WTC11 (cell line): ENCODE measurements around the gene CHST3. TPM values are rescaled to one million over a fixed set of nuclear protein-coding genes. Genes with fewer than 3 reads are reported as not detected.

Experiments used
- ATAC-seq: fragments of 200-7000 bp; cut with Tn5 transposase; 2 replicates; pipeline ENCODE4 v1.10.0; 2021; ENCODE audit warnings: mild to moderate bottlenecking, moderate library complexity
- CTCF ChIA-PET: fragments of 300-600 bp; sonication (Branson Sonifier 250); formaldehyde crosslinking; loops from one replicate; lab custom pipeline; 2021; ENCODE audit warnings: antibody characterized with exemption; lab: Charles Lee
- POLR2A ChIA-PET: fragments of 350-600 bp; sonication (Branson Sonifier 250); formaldehyde crosslinking; loops from one replicate; lab custom pipeline; 2021; ENCODE audit warnings: antibody characterized with exemption; lab: Charles Lee
- DNase-seq: peaks from one replicate; pipeline ENCODE4 v3.0.0; 2021; ENCODE audit warnings: low spot score
- H3K27ac Mint-ChIP-seq: 2 replicates; pipeline ENCODE4 v1.8.0; 2021; ENCODE audit warnings: mixed read lengths
- H3K27me3 Mint-ChIP-seq: 2 replicates; pipeline ENCODE4 v1.8.0; 2021; ENCODE audit warnings: low read depth, mild to moderate bottlenecking, moderate library complexity, mixed read lengths
- H3K36me3 Mint-ChIP-seq: 2 replicates; pipeline ENCODE4 v1.8.0; 2021; ENCODE audit warnings: mixed read lengths
- H3K4me1 Mint-ChIP-seq: 2 replicates; pipeline ENCODE4 v1.8.0; 2022; ENCODE audit warnings: mixed read lengths
- H3K4me3 Mint-ChIP-seq: 2 replicates; pipeline ENCODE4 v1.8.0; 2021; ENCODE audit warnings: mild to moderate bottlenecking, moderate library complexity, mixed read lengths
- H3K9me3 Mint-ChIP-seq: 2 replicates; pipeline ENCODE4 v1.8.0; 2021; ENCODE audit warnings: mixed read lengths
- ATF1 ChIP-seq: sonication (generic); formaldehyde crosslinking; IDR thresholded peaks from 2 replicates; pipeline ENCODE4 v1.8.1; 2023; ENCODE audit warnings: mild to moderate bottlenecking, moderate library complexity, missing genetic modification reagents
- ATF3 ChIP-seq: sonication (generic); formaldehyde crosslinking; conservative IDR thresholded peaks from 2 replicates; pipeline ENCODE4 v1.8.1; 2022; ENCODE audit warnings: mild to moderate bottlenecking, missing genetic modification reagents
- CDX4 ChIP-seq: fragments of 250-450 bp; sonication (Bioruptor Pico); IDR thresholded peaks from 2 replicates; pipeline ENCODE4 v1.9.0; 2021; ENCODE audit warnings: moderate library complexity, mild to moderate bottlenecking, inconsistent platforms, borderline replicate concordance
- E2F4 ChIP-seq: sonication (generic); formaldehyde crosslinking; IDR thresholded peaks from 2 replicates; pipeline ENCODE4 v1.8.1; 2022; ENCODE audit warnings: low read depth, mild to moderate bottlenecking, moderate library complexity, missing genetic modification reagents, borderline replicate concordance
- EMX1 ChIP-seq: fragments of 250-450 bp; sonication (Bioruptor Pico); IDR thresholded peaks from 2 replicates; pipeline ENCODE4 v1.8.0; 2021; ENCODE audit warnings: mild to moderate bottlenecking
- ESRRA ChIP-seq: sonication (generic); formaldehyde crosslinking; IDR thresholded peaks from 2 replicates; pipeline ENCODE4 v1.8.1; 2022; ENCODE audit warnings: mild to moderate bottlenecking, missing genetic modification reagents, borderline replicate concordance
- FOXP4 ChIP-seq: sonication (generic); formaldehyde crosslinking; IDR thresholded peaks from 2 replicates; pipeline ENCODE4 v1.8.0; 2022; ENCODE audit warnings: mild to moderate bottlenecking, missing genetic modification reagents
- GRHL2 ChIP-seq: fragments of 250-450 bp; sonication (Bioruptor Pico); IDR thresholded peaks from 2 replicates; pipeline ENCODE4 v1.8.0; 2022; ENCODE audit warnings: mild to moderate bottlenecking, moderate library complexity; ENCODE audit not compliant: insufficient replicate concordance, severe bottlenecking
- HMGA2 ChIP-seq: fragments of 250-450 bp; sonication (Bioruptor Pico); IDR thresholded peaks from 2 replicates; pipeline ENCODE4 v1.4.0; 2021; ENCODE audit warnings: mild to moderate bottlenecking, moderate library complexity
- IRF1 ChIP-seq: sonication (generic); formaldehyde crosslinking; IDR thresholded peaks from 2 replicates; pipeline ENCODE4 v1.8.0; 2023; ENCODE audit warnings: missing genetic modification reagents
- JAZF1 ChIP-seq: fragments of 250-450 bp; sonication (Bioruptor Pico); IDR thresholded peaks from 2 replicates; pipeline ENCODE4 v1.9.0; 2021; ENCODE audit warnings: moderate library complexity, mild to moderate bottlenecking, inconsistent platforms
- MLX ChIP-seq: sonication (generic); formaldehyde crosslinking; IDR thresholded peaks from 2 replicates; pipeline ENCODE4 v1.8.1; 2023; ENCODE audit warnings: mild to moderate bottlenecking, missing genetic modification reagents, moderate library complexity
- NFE2L1 ChIP-seq: sonication (generic); formaldehyde crosslinking; IDR thresholded peaks from 2 replicates; pipeline ENCODE4 v1.8.1; 2023; ENCODE audit warnings: missing genetic modification reagents
- PREB ChIP-seq: sonication (generic); formaldehyde crosslinking; IDR thresholded peaks from 2 replicates; pipeline ENCODE4 v1.8.1; 2022; ENCODE audit warnings: mild to moderate bottlenecking, missing genetic modification reagents, moderate library complexity, borderline replicate concordance
- RELA ChIP-seq: sonication (generic); formaldehyde crosslinking; IDR thresholded peaks from 2 replicates; pipeline ENCODE4 v1.8.1; 2022; ENCODE audit warnings: missing genetic modification reagents, mild to moderate bottlenecking, borderline replicate concordance
- TEAD4 ChIP-seq: sonication (generic); formaldehyde crosslinking; IDR thresholded peaks from 2 replicates; pipeline ENCODE4 v1.8.0; 2022; ENCODE audit warnings: mild to moderate bottlenecking, missing genetic modification reagents
- USF2 ChIP-seq: sonication (generic); formaldehyde crosslinking; IDR thresholded peaks from 2 replicates; pipeline ENCODE4 v1.8.1; 2023; ENCODE audit warnings: mild to moderate bottlenecking, missing genetic modification reagents, moderate library complexity
- ZNF138 ChIP-seq: sonication (generic); formaldehyde crosslinking; conservative IDR thresholded peaks from 2 replicates; pipeline ENCODE4 v1.8.1; 2022; ENCODE audit warnings: mild to moderate bottlenecking, moderate library complexity, missing genetic modification reagents
- ZNF263 ChIP-seq: sonication (generic); formaldehyde crosslinking; IDR thresholded peaks from 2 replicates; pipeline ENCODE4 v1.8.1; 2022; ENCODE audit warnings: low read depth, mild to moderate bottlenecking, moderate library complexity, missing genetic modification reagents
- ZNF281 ChIP-seq: sonication (generic); formaldehyde crosslinking; IDR thresholded peaks from 2 replicates; pipeline ENCODE4 v1.8.0; 2023; ENCODE audit warnings: mild to moderate bottlenecking, missing genetic modification reagents
- total RNA-seq: library from RNA; stranded (reverse); gene quantifications from 3 replicates; pipeline ENCODE4 v1.2.3, GENCODE V29; 2021

The CHST3 gene
- total RNA-seq, 1 experiment from 2014 or later = 7.0 TPM

- ATAC-seq (no peak), DNase-seq (no peak)
- Mint-ChIP-seq H3K27me3 (no peaks in the 10 kb centered on the region), H3K36me3 (no peaks in the 10 kb centered on the region), H3K4me3 (no peak overlapping the region), H3K4me1 (peaks cover 27% of the 10 kb centered on the region), H3K9me3 (no peaks in the 10 kb centered on the region), H3K27ac (no peak overlapping the region; the same call in 1 of the 2 replicates)
- TF ChIP-seq ESRRA (no peak), ZNF263 (no peak), ATF3 (CRISPR knock-in tag) (no peak), ZNF138 (CRISPR knock-in tag) (no peak), E2F4 (no peak), EMX1 (CRISPR knock-in tag) (no peak), GRHL2 (CRISPR knock-in tag) (no peak), RELA (CRISPR knock-in tag) (no peak), FOXP4 (no peak)
- ChIA-PET POLR2A (no interaction called here), CTCF (interaction anchor here (3.6 kb wide), 1 partner anchor 69 kb away, joined by 17 read pairs; no protein-coding TSS in a partner anchor)
Measured at GRCh38 chr10:71979692-71980062, 15.5 kb downstream of the CHST3 start.

GRCh38 chr10:71980181-71981014 lies 16.2 kb downstream of the CHST3 start:
- peaks cover 27% of the 10 kb centered on the region for H3K4me1 Mint-ChIP-seq
- ATAC-seq = no peak
- no peaks in the 10 kb centered on the region for H3K9me3 Mint-ChIP-seq
- no peaks in the 10 kb centered on the region for H3K36me3 Mint-ChIP-seq
- no peaks in the 10 kb centered on the region for H3K27me3 Mint-ChIP-seq
- H3K4me3 Mint-ChIP-seq = no peak overlapping the region
- POLR2A ChIA-PET = no interaction called here
- DNase-seq = no peak
- no peak overlapping the region; the same call in 1 of the 2 replicates for H3K27ac Mint-ChIP-seq
- CTCF ChIA-PET = interaction anchor here (1.1 to 3.6 kb wide), 3 partner anchors 18 to 68 kb away, joined by 3 to 17 read pairs (median 3); no protein-coding TSS in a partner anchor
- TF ChIP-seq PREB (CRISPR knock-in tag) (no peak), ATF1 (CRISPR knock-in tag) (no peak), IRF1 (CRISPR knock-in tag) (no peak), NFE2L1 (CRISPR knock-in tag) (no peak), HMGA2 (CRISPR knock-in tag) (no peak), ZNF281 (CRISPR knock-in tag) (no peak), TEAD4 (no peak), JAZF1 (no peak), MLX (CRISPR knock-in tag) (no peak), E2F4 (no peak), USF2 (no peak), CDX4 (CRISPR knock-in tag) (no peak)
